GM18858 (cell line): ENCODE data around the gene MLPH.

Source experiments
- ATAC-seq: cut with Tn5 transposase; IDR thresholded peaks from one replicate; pipeline ENCODE4 v1.9.1; 2021; ENCODE audit not compliant: unreplicated experiment

The MLPH gene

DNA sequence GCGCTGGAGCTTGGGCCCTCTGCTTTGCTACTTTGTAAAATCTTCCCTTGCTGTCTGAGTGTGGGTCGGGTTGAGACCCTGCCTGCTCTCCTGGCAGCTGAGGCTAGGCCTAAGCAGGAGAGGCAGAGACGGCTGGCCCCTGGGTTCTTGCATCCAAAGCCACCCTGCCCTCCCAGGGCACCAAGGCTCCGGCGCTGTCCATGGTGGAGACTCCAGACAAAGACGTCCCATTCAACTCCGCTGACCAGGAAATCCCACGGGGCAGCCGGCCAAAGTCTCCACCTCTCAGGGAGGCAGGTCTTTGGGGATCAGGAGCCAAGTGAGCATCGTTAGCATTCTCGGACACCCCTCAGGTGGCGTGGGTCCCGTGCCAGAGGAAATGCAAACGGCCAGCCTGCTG lies 76.8 kb downstream of the MLPH start:
- ATAC-seq = no peak

DNA sequence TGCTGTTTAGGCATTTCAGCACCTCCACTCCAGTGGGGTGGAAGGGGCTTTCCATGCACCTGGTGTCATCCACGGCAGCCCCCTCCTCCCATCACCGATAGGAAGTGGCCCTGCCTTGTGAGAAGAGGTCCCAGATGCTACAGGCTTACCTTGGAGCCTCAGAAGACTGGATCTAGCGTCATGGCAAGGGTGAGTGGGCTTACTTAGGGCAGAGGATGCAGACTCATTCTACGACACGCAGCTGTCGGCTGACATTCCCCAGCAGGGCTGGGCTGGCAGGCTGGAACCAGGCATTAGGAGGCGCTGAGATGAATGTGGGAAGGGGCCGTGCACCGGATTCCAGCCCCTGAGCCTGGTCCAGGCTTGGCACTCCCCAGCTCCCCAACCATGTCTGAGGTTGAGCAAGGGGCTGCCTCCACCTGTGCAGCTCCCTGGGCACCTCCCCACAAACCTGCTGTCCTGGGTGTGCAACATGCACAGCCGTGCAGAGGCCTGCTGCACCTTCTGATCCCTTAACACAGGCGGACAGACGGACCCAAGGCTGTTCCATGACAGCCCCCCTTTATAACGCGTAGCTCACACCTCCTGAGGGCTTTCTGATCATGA lies 77.6 kb downstream of the MLPH start:
- ATAC-seq = no peak

- no peak for ATAC-seq
Observed at GRCh38 chr2:237565974-237566373, 78.9 kb downstream of the MLPH start.

DNA sequence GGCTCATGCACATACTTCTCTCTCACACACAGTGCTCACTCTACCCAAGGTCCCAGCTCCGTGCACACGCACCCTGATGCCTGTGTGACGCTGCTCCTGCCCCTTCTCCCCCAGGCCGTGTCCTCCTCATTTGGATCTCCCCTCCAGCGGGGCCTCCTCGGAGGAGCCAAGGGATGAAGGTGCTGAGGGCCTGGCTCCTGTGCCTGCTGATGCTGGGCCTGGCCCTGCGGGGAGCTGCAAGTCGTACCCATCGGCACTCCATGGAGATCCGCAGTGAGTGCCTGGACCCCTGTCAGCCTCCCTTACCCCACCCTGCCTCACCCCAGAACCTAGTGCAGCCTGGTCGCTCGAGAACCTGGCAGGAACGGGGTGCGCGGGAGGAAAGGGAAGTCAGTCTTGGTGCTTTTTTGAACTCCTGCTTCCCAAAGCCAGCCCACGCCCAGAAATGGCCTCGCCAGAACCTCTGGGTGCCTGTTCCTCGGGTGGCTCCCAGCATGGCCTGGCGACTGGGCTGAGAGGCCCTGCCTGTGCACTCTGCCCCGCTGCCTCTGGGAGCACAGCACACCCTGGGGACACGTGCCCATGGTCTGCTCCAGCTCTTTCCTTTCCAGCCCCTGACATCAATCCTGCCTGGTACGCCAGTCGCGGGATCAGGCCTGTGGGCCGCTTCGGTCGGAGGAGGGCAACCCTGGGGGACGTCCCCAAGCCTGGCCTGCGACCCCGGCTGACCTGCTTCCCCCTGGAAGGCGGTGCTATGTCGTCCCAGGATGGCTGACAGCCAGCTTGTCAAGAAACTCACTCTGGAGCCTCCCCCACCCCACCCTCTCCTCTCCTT lies 79.6 kb downstream of the MLPH start, which contains the start of gene PRLH:
TSS of gene PRLH (plus strand) at position 174 of the 835 bp plus-strand sequence. CDS start at position 174, 0 bp downstream.
- ATAC-seq = no peak

- no peak for ATAC-seq
Observed at GRCh38 chr2:237567276-237568029, 80.4 kb downstream of the MLPH start.

- ATAC-seq = no peak
Observed at GRCh38 chr2:237568121-237568660, 81.1 kb downstream of the MLPH start.

GRCh38 chr2:237569041-237569440 lies 82.0 kb downstream of the MLPH start:
- ATAC-seq = no peak

- no peak for ATAC-seq
Observed at GRCh38 chr2:237569896-237570295, 82.8 kb downstream of the MLPH start.

- no peak for ATAC-seq
Observed at GRCh38 chr2:237570776-237571335, 83.8 kb downstream of the MLPH start.

DNA sequence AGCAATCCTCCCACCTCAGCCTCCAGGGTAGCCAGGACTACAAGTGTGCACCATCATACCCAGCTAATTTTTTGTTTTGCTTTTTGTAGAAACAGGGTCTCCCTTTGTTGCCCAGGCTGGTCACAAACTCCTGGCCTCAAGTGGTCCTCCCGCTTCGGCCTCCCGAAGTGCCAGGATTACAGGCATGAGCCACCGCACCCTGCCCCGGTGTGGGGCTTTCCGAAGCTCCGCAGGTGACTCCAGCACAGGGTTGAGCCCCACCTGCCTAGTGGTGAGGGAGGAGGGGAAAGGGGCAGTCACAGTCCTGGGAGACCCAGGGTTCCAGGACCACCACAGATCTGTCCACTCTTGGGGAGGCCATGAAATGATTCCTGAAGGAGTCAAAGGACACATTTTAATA lies 84.5 kb downstream of the MLPH start:
- no peak for ATAC-seq

DNA sequence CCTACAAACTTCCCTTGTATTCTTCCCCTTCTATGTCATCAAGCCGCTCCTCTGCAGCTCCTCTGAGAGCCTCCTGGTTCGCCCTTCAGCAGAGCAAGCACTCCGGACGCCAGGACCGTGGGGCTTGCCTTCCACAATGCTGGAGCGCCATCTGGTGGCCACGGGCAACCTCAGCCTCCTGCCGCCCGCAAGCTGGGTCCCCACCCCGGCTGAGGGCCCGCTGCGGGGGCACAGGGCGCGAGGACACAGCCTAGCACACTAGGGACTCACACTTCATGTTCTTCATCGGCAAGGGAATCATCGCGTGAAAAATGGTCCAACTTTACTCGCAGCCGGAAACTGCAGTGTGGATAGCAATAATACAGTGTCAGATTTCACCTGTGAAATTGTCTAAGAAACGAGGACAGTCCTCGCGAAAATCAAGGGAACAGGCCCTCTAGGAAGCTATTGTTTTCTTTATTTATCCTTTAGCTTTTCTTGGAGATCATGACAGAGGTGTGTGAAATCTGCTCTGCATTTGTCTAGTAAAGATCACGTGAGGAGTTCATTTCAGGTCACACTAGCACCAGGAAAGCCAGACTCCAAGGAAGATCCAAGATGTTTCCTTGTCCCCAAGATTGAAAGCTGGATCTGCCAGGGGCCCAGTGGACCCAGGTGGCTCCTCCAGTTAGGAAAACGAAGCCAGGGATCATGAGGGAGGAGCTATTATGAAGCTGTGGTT lies 85.1 kb downstream of the MLPH start:
- peak; percentile 60 for ATAC-seq

DNA sequence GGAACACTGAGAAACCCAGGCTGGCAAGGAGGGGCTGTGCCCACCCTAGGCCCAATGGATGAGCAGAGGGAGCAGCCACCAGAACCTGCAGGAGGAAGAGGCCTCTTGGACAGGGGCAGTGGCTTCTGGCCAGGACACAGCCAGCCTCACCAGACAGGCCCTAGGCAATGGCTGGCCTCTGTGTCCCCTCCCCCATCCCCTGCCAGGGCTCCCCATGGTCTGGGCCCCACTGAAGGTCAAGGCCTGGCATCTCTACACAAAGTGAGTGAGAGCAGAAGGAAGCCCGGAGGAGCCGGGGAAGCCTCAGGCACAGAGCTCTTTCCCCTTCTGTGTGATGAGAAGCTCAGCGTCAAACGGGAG lies 85.7 kb downstream of the MLPH start:
- no peak for ATAC-seq

DNA sequence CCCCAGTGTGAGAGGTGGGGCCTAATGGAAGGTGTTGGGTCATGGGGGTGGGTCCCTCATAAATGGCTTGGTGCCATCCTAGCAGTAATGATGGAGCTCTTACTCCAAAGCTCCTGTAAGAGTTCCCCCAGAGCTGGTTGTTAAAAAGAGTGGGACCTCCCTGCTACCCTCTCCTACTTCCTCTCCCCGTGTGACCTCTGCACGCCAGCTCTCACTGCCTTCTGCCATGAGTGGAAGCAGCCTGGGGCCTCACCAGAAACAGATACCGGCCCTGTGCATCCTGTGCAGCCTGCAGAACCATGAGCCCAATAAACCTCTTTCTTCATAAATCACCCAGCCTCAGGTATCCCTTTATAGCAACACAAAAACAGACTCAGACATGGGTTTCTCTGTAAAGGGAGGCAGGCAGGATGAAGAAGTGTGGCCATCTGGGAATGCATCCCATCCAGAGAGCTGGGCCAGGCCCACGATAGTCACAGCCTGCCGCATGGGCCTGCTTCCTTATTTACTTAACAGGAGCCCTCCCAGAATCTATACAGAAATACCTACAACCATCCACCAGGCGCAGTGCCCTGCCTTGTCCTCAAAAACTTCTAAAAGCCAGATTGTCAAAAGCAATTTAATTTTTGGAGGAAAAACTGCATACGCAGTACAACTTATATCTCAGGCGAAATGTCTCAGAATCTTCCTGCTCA lies 86.8 kb downstream of the MLPH start:
- no peak for ATAC-seq

DNA sequence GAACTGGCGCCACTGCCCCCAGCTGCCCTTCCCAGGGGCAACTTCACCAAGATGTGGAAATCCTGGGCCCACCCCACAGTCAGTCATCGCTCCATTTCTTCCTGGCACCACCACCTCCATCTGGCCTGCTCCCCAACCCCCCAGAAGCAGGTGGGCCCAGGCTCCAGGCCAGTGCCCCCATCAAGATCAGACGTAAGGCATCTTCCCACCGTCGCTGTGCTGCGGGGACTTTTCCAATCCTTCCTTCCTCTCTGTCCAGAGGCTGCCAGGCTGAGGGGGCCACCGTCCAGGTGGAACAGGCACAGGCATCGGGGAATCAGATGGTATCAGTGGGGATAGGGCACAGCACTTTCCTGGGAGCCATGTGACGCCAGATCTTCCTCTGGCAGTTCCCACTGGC lies 87.4 kb downstream of the MLPH start:
- no peak for ATAC-seq

DNA sequence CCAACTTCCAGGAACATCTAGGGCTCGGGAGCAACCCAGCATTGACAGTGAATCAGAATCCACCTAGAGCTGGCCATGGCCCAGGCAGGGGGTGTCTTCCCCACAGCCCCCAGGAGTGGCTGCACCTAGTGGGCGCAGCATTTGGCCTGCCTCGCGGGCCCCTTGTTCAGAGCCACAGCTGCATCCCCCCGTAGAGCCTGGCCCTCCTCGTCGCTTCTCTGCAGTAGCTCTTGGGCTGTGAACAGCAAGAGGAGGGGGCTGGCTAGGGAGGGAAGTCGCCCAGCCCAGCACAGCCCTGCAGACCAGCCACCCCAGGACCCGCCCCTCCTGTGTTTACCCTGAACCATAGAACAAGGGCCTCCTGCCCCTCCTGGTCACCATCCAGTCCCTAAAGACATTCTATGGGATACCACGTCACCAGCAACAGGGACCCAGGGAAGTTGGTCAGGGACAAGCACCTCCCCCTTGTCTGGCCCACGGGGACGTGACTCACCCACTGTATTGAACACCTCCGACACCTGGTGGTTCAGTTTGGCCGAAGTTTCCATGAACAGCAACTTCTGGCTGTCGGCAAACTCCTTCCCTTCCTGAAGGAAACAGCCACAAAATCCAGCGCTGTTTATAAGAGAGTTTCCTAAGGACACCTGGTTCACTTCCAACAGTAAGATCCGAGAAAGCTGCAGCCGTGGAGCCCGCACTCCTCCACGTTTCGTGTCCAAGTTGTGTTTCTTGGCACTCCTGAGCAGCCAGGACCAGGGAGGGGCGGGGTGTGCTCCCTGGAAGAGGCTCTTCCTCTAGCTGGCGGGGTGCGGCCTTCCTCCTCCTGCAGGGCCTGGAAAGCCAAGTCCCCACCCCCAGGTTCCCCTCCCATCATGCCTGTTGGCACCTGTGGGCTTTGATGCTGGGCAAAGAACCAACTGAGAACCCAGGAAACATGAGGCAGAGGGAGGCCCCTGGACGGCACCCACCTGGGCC lies 88.1 kb downstream of the MLPH start:
- ATAC-seq = no peak

DNA sequence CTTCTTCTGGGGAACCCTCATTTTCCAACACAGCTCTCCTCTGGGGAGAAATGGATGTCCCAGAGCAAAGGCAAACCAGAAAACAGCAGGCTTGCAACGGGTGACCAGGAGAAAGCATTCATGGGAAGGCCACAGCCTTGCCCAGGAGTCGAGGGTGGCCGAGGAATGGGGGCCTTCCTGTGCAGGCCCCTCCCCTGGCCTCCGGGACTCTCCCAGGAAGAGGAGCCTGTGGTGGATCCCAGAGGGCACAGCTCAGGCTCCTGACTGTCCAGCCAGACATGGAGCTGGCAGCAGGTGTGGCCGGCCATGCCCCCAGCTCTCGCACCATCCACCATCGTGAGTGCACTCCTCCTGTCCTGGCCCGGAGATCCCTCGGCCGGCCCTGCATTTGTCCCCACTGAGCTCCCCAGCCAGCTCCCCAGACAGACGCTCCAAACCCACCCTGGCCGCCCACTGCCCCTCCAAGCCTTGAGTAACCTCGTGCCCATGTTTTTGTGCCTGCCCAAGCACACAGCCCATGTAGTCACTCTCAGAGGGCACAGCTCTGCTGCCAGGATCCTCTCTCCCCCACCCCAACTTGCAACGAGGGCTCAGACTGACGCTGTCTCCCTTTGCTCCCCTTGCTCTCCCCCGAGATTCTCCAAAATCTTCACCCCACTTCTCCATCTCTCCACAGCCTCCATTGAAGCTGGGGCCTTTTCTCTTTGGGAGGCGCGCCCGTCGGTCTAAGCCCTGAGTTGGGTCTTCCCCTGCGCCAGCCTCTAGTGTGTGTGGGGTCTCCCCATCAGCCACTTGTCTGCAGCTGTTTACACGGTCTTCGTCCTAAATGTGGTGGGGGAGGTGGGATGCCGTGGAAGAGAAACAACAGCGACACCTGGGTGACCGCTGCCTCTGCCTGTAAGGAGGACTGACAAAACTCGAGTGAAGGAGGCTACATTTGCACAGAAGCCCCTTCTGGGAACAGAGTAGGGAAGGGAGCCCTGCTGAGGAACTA lies 89.1 kb downstream of the MLPH start:
- ATAC-seq = no peak

DNA sequence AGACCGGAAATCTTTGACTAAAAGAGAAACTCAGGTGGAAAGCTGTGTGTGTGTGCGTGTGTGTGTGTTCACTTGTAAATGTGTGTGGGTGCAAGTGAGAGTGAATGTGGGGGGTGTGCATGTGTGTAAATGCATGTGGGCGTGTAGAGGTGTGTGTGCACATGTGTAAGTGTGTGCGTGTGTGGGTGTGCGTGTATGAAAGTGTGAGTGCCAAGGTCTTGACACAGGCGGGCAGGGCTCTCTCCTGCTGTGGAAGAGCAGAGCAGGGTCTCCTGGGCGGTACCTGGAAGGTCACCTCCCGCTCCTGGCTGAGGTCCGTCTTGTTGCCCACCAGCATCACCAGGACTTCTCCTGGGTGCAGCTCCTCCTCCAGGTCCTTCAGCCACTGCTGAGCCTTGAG lies 89.9 kb downstream of the MLPH start:
- no peak for ATAC-seq

- ATAC-seq = no peak
Observed at GRCh38 chr2:237577458-237577857, 90.4 kb downstream of the MLPH start.
